Peyer's patch (tissue), 4 donors: ENCODE data around the gene ZBP1. TPM values are rescaled to one million over a fixed set of nuclear protein-coding genes. Genes with fewer than 3 reads are reported as not detected.
A peak's percentile ranks its signal among the peaks of the same experiment; 100 is the strongest.

Source experiments
- DNase-seq, 3 donors: peaks; one replicate each; pipeline ENCODE4 v3.0.0-alpha.2; 2017 to 2019
- H3K27ac ChIP-seq, 4 donors: fragments of 200-600 bp; sonication (generic); one replicate each; pipeline ENCODE4 v1.5.1; 2016 to 2019
- H3K27me3 ChIP-seq, 2 donors: fragments of 200-600 bp; sonication (generic); one replicate each; pipeline ENCODE4 v1.5.1; 2019
- H3K36me3 ChIP-seq, 3 donors: fragments of 200-600 bp; sonication (generic); one replicate each; pipeline ENCODE4 v1.5.1; 2016 to 2019
- H3K4me1 ChIP-seq, 4 donors: fragments of 200-600 bp; sonication (generic); one replicate each; pipeline ENCODE4 v1.5.1; 2016 to 2019
- H3K4me3 ChIP-seq, 4 donors: fragments of 200-600 bp; sonication (generic); 1 replicate in 3 of 4; 2 replicates in 1 of 4; pipeline ENCODE4 v1.5.1; 2016 to 2019; ENCODE audit warnings: mild to moderate bottlenecking in 1 of 4
- H3K9me3 ChIP-seq, 4 donors: fragments of 200-600 bp; sonication (generic); one replicate each; pipeline ENCODE4 v1.5.1; 2016 to 2019; ENCODE audit warnings: mild to moderate bottlenecking in 1 of 4
- POLR2A ChIP-seq, 2 donors: fragments of 450-650 bp; IDR thresholded peaks; one replicate each; pipeline ENCODE4 v1.5.1; 2017; ENCODE audit warnings: antibody characterized with exemption in 2 of 2, mild to moderate bottlenecking in 2 of 2, moderate library complexity in 2 of 2
- total RNA-seq, 4 donors: library from RNA; depleted of rRNA; stranded (reverse); fragments of >200 nt; gene quantifications; one replicate each; pipeline ENCODE4 v1.1.0, GENCODE V29; 2016
- TF ChIP-seq, protein P1 (sequence below), 6 experiments: fragments of 450-650 bp in 4 of 6; fragments of 200-600 bp in 2 of 6; sonication (generic) in 1 of 6; IDR thresholded peaks; one replicate each; pipeline ENCODE4 v1.5.1; 2017 to 2019; ENCODE audit warnings: antibody characterized with exemption in 6 of 6, mild to moderate bottlenecking in 3 of 6, moderate library complexity in 1 of 6

The ZBP1 gene
- total RNA-seq, 4 donors from 2014 or later: 2.3 to 14.0 (median 9.8) TPM; not detected in 1

DNA sequence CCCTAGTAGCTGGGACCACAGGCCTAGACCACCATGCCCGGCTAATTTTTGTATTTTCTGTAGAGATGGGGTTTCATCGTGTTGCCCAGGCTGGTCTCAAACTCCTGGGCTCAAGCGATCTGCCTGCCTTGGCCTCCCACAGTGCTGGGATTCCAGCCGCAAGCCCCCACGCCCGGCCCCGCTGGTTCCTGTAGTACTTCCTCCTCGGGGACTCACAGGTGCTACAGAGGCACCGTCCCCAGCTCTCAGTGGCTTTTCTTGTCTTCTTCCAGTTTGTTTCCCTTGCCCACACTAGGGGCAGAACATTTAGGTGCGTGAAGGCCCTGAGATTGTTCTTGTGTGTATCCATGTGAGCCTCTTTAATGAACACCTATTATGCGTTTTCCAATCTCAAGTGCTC is 773 bp upstream of the ZBP1 start:
- H3K36me3 ChIP-seq: no peaks in the 10 kb centered on the region
- peak overlapping the region; percentile 76 to 90 (median 80) for H3K27ac ChIP-seq
- DNase-seq: peak in 2 of 3 donors; percentile 71 to 75
- H3K27me3 ChIP-seq: no peaks in the 10 kb centered on the region
- peak overlapping the region in 1 of 4 donors; percentile 42 for H3K4me3 ChIP-seq
- TF ChIP-seq POLR2A (IDR thresholded peaks at IDR 0.05): no peak
- TF ChIP-seq, protein P1, sequence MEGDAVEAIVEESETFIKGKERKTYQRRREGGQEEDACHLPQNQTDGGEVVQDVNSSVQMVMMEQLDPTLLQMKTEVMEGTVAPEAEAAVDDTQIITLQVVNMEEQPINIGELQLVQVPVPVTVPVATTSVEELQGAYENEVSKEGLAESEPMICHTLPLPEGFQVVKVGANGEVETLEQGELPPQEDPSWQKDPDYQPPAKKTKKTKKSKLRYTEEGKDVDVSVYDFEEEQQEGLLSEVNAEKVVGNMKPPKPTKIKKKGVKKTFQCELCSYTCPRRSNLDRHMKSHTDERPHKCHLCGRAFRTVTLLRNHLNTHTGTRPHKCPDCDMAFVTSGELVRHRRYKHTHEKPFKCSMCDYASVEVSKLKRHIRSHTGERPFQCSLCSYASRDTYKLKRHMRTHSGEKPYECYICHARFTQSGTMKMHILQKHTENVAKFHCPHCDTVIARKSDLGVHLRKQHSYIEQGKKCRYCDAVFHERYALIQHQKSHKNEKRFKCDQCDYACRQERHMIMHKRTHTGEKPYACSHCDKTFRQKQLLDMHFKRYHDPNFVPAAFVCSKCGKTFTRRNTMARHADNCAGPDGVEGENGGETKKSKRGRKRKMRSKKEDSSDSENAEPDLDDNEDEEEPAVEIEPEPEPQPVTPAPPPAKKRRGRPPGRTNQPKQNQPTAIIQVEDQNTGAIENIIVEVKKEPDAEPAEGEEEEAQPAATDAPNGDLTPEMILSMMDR (IDR thresholded peaks at IDR 0.05): no peak
- peaks cover 10 to 29% (median 21%) of the 10 kb centered on the region in 4 donors for H3K4me1 ChIP-seq
- H3K9me3 ChIP-seq: peaks cover 0 to 3% (median 0%) of the 10 kb centered on the region in 4 donors

DNA sequence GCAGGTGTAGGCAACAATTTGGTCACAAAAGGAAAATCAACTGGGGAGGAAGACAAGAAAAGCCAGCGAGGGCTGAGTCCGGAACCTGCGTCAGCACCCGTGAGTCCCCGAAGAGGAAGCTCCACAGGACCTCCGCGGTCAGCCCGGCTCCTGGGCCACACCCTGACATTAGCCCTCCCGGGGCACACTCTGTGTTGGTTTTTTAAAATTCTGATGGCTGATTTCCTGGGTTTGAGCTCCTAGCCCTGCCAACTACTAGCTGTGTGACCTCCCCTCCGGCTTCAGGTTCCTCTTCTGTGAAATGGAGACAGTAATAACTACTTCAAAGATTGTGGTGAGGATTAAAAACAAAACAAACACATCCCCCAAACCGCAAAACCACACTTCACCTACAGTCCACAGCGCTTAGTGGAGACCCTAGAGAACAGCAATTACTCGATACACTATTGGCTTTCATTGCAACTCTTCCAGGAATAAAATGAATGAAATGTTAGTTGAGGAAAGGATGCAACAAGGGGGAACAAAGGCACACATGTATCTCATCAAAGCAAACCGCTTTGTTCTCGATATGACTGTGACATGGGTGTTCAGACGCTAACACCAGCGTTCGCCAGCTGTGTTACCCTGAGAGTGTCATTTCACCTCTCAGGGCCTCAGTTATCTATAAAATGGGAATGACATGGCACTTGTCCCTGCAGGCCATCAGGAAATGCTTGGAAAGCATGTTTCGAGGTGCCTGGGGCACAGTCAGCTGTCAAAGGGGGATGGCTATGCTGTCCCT is 985 bp downstream of the ZBP1 start:
- Histone ChIP-seq H3K27me3 (no peaks in the 10 kb centered on the region), H3K4me1 (peaks cover 10 to 29% (median 21%) of the 10 kb centered on the region in 4 donors), H3K4me3 (peak overlapping the region; percentile 0 to 42 (median 27)), H3K27ac (peak overlapping the region; percentile 76 to 90 (median 80)), H3K9me3 (no peaks in the 10 kb centered on the region), H3K36me3 (no peaks in the 10 kb centered on the region)
- peak in 2 of 3 donors; percentile 89 to 94 for DNase-seq
- TF ChIP-seq POLR2A (IDR thresholded peaks at IDR 0.05): no peak
- TF ChIP-seq, protein P1 (IDR thresholded peaks at IDR 0.05): no peak

DNA sequence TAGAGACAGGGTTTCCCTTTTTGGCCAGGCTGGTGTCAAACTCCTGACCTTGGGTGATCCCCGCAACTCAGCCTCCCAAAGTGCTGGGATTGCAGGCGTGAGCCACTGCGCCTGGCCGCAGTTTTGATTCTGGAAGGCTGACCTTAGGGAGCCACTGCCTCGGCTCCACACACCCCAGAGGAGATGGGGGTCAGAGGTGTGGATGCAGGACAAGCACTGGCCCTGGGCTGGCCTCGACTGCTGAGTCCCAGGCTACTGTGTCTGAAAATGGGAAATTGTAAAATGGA is 1.5 kb downstream of the ZBP1 start:
- no peak for DNase-seq
- H3K4me1 ChIP-seq: peaks cover 10 to 29% (median 21%) of the 10 kb centered on the region in 4 donors
- TF ChIP-seq, protein P1 (IDR thresholded peaks at IDR 0.05): no peak
- TF ChIP-seq POLR2A (IDR thresholded peaks at IDR 0.05): no peak
- H3K27ac ChIP-seq: peak overlapping the region; percentile 76 to 90 (median 80)
- peak overlapping the region in 3 of 4 donors; percentile 11 to 31 (median 20) for H3K4me3 ChIP-seq
- H3K27me3 ChIP-seq: no peaks in the 10 kb centered on the region
- no peaks in the 10 kb centered on the region for H3K9me3 ChIP-seq
- no peaks in the 10 kb centered on the region for H3K36me3 ChIP-seq

DNA sequence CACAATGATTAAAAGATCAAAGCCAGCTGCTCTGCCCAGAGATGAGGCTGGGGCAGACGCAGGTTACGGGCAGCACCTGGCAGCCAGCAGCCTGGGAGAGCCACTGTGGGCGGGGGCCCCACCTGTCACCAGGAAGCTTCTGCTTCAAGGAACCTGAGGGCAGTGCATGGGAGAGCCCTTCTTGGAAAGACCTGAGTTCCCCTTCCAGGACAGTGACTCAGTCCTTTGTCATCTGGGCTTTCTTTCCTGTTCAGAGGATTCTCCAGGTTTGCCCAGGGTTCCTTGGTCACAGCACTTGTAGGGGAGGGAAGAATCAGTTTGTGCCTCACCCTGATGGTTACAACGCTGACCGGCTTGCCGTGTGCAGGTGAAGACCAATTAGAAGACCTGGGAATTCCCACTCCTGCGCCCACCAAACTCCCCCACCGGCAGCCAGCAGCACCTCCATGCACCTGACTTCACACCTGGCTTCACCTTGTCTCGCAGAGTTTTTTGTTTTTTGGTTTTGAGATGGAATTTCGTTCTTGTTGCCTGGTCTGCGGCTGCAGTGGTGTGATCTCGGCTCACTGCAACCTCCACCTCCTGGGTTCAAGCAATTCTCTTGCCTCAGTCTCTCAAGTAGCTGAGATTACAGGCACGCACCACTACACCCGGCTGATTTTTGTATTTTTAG is 2.0 kb downstream of the ZBP1 start:
- H3K27ac ChIP-seq: peak overlapping the region; percentile 76 to 90 (median 80)
- peak overlapping the region in 2 of 4 donors; percentile 11 to 31 for H3K4me3 ChIP-seq
- DNase-seq: peak; percentile 43 to 82 (median 73)
- peaks cover 10 to 29% (median 21%) of the 10 kb centered on the region in 4 donors for H3K4me1 ChIP-seq
- no peak for TF ChIP-seq POLR2A (IDR thresholded peaks at IDR 0.05)
- TF ChIP-seq, protein P1 (IDR thresholded peaks at IDR 0.05): no peak
- H3K9me3 ChIP-seq: no peaks in the 10 kb centered on the region
- H3K36me3 ChIP-seq: no peaks in the 10 kb centered on the region
- no peaks in the 10 kb centered on the region for H3K27me3 ChIP-seq

DNA sequence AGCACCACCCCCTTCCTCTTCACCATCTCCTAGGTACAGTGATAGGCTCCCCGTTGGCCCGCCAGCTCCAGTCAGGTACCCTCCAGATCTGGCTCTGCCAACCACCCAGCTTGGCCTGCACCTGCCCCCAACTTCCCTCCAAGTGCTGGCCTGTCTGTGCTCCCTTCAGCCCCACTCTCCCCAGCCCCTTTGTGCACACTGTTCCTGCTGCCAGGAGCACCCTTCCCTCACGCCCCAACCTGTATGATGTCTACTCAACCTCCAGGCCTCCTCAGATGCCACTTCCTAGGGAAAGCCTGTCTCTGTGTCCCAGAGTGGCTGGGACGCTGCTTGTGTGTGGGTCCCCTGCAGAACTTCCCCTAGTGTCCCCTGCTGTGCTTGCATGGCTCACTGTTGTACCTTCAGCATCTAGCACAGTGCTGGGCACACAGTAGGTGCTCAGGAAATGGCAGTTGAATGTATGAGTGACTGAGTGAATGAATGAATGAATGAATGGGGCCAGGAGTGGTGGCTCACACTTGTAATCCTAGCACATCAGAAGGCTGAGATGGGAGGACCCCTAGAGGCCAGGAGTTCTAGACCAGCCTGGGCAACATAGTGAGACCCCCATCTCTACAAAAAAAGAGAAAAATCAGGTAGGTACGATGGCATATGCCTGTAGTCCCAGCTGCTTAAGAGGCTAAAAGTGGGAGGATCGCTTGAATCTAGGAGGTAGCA is 3.0 kb downstream of the ZBP1 start:
- TF ChIP-seq POLR2A (IDR thresholded peaks at IDR 0.05): no peak
- TF ChIP-seq, protein P1 (IDR thresholded peaks at IDR 0.05): no peak
- H3K27ac ChIP-seq: peak overlapping the region in 1 of 4 donors; percentile 90
- peak in 1 of 3 donors; percentile 8 for DNase-seq

More for the DNA sequence above, 3.0 kb downstream of the ZBP1 start:
- no peaks in the 10 kb centered on the region for H3K36me3 ChIP-seq
- peaks cover 10 to 25% (median 21%) of the 10 kb centered on the region in 4 donors for H3K4me1 ChIP-seq
- H3K4me3 ChIP-seq: no peak overlapping the region
- H3K9me3 ChIP-seq: no peaks in the 10 kb centered on the region
- no peaks in the 10 kb centered on the region for H3K27me3 ChIP-seq
